Smooth muscle cell (in vitro differentiated cells): ENCODE measurements around the gene TMEM18. TPM values are rescaled to one million over a fixed set of nuclear protein-coding genes. Genes with fewer than 3 reads are reported as not detected.

ENCODE experiments used
- DNase-seq: peaks from one replicate; lab custom pipeline; 2025; ENCODE audit not compliant: unreplicated experiment; lab: John Stamatoyannopoulos, UW
- H2AFZ ChIP-seq: fragments of 200-600 bp; sonication (generic); 2 replicates; pipeline ENCODE4 v1.6.0; 2016; ENCODE audit warnings: antibody characterized with exemption, low read depth, mild to moderate bottlenecking
- H3F3A ChIP-seq: fragments of 200-600 bp; sonication (generic); 2 replicates; pipeline ENCODE4 v1.6.0; 2017; ENCODE audit warnings: antibody characterized with exemption, low read depth
- H3K27ac ChIP-seq: fragments of 200-600 bp; sonication (generic); 2 replicates; pipeline ENCODE4 v1.5.1; 2016; ENCODE audit warnings: low read depth, mild to moderate bottlenecking
- H3K27me3 ChIP-seq: fragments of 200-600 bp; sonication (generic); 2 replicates; pipeline ENCODE4 v1.6.1; 2016; ENCODE audit warnings: low read depth, mild to moderate bottlenecking
- H3K36me3 ChIP-seq: fragments of 200-600 bp; sonication (generic); 2 replicates; pipeline ENCODE4 v1.5.1; 2016; ENCODE audit warnings: low read depth
- H3K4me1 ChIP-seq: fragments of 200-600 bp; sonication (generic); 2 replicates; pipeline ENCODE4 v1.5.1; 2016; ENCODE audit warnings: low read depth
- H3K4me2 ChIP-seq: fragments of 200-600 bp; sonication (generic); 2 replicates; pipeline ENCODE4 v1.6.0; 2016; ENCODE audit warnings: mild to moderate bottlenecking
- H3K4me3 ChIP-seq: fragments of 200-600 bp; sonication (generic); 2 replicates; pipeline ENCODE4 v1.5.1; 2016; ENCODE audit warnings: mild to moderate bottlenecking
- H3K79me2 ChIP-seq: fragments of 200-600 bp; sonication (generic); 2 replicates; pipeline ENCODE4 v1.6.0; 2016; ENCODE audit warnings: low read depth, mild to moderate bottlenecking
- H3K9ac ChIP-seq: fragments of 200-600 bp; sonication (generic); 2 replicates; pipeline ENCODE4 v1.6.0; 2016; ENCODE audit warnings: low read depth
- H3K9me3 ChIP-seq: fragments of 200-600 bp; sonication (generic); replicated peaks from 2 replicates; pipeline ENCODE4 v1.5.1; 2016; ENCODE audit warnings: low read depth
- H4K20me1 ChIP-seq: fragments of 200-600 bp; sonication (generic); 2 replicates; pipeline ENCODE4 v1.6.0; 2016; ENCODE audit warnings: low read depth
- CTCF ChIP-seq: fragments of 200-600 bp; sonication (generic); IDR thresholded peaks from 2 replicates; pipeline ENCODE4 v1.5.1; 2017; ENCODE audit warnings: borderline replicate concordance, mild to moderate bottlenecking, antibody characterized with exemption; ENCODE audit not compliant: insufficient read depth, poor library complexity, severe bottlenecking
- WGBS: methylation state at CpG from one replicate; pipeline ENCODE4 v1.1.7; 2016; ENCODE audit warnings: low lambda C conversion rate; 5-methylcytosine and 5-hydroxymethylcytosine counted together
- polyA plus RNA-seq: library from polyadenylated mRNA; unstranded; fragments of >200 nt; fragmentation: Nextera tagmentation; extraction: Ambion mirVana; gene quantifications from 2 replicates; pipeline ENCODE4 v1.2.1, GENCODE V29; 2016
- total RNA-seq: library from RNA; depleted of rRNA; stranded (reverse); fragments of >200 nt; gene quantifications from 2 replicates; pipeline ENCODE4 v1.2.3, GENCODE V29; 2014

Gene TMEM18
- total and polyA plus RNA-seq, 2 experiments from 2014 or later, result 18.3 to 29.1 TPM

- Histone ChIP-seq H4K20me1 (no peaks in the 10 kb centered on the region), H3K79me2 (no peaks in the 10 kb centered on the region), H3F3A (no peaks in the 10 kb centered on the region), H3K4me2 (no peak overlapping the region), H3K27ac (no peak overlapping the region), H3K9me3 (no peaks in the 10 kb centered on the region), H3K36me3 (no peaks in the 10 kb centered on the region), H3K9ac (no peak overlapping the region), H3K4me1 (no peaks in the 10 kb centered on the region), H2AFZ (no peak overlapping the region), H3K27me3 (no peaks in the 10 kb centered on the region), H3K4me3 (no peak overlapping the region)
- no peak for TF ChIP-seq CTCF
- no peak for DNase-seq
Observed at GRCh38 chr2:682226-682625, 5.0 kb upstream of the TMEM18 start.

- H3K4me1 ChIP-seq, result no peaks in the 10 kb centered on the region
- H3K4me2 ChIP-seq, result no peak overlapping the region
- H3K27me3 ChIP-seq, result no peaks in the 10 kb centered on the region
- H4K20me1 ChIP-seq, result peaks cover under 1% of the 10 kb centered on the region
- no peak for DNase-seq
- no peak for TF ChIP-seq CTCF
- no peaks in the 10 kb centered on the region for H3F3A ChIP-seq
- H2AFZ ChIP-seq, result no peak overlapping the region
- H3K27ac ChIP-seq, result no peak overlapping the region
- no peak overlapping the region for H3K9ac ChIP-seq
- no peaks in the 10 kb centered on the region for H3K79me2 ChIP-seq
- H3K9me3 ChIP-seq, result no peaks in the 10 kb centered on the region
- H3K36me3 ChIP-seq, result no peaks in the 10 kb centered on the region
- no peak overlapping the region for H3K4me3 ChIP-seq
- 87% methylated on average over 11 of the region's 11 CpGs for WGBS
Observed at GRCh38 chr2:681312-681711, 4.1 kb upstream of the TMEM18 start.

DNA sequence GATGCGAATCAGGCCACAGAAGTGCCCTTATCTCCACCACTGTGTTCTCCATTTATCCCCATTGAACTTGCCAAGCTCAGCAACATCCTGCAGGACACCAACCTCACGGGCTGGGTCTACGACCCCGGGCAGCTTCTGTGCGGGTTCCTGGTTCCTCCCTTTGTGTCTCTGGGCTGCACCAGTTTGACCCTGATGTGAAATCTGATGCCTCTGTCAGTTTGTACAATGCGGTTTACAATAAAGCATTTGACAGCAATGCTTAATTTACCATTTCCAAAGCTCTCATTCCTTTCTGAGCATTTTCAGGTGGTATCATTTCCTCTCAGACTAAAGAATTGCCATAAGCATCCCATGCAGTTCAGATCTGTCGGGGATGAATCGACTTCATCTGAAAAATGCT lies 3.3 kb upstream of the TMEM18 start:
- Histone ChIP-seq H3K4me1 (peaks cover 3% of the 10 kb centered on the region), H3K4me3 (no peak overlapping the region), H3F3A (peaks cover 3% of the 10 kb centered on the region), H3K79me2 (peaks cover 2% of the 10 kb centered on the region), H3K27ac (no peak overlapping the region), H3K9ac (no peak overlapping the region), H3K9me3 (no peaks in the 10 kb centered on the region), H4K20me1 (peaks cover 8% of the 10 kb centered on the region), H3K4me2 (no peak overlapping the region), H3K27me3 (no peaks in the 10 kb centered on the region), H3K36me3 (no peaks in the 10 kb centered on the region), H2AFZ (no peak overlapping the region)
- no peak for DNase-seq
- no peak for TF ChIP-seq CTCF
- over 99% methylated on average over 8 of the region's 8 CpGs for WGBS

- no peak overlapping the region for H3K4me3 ChIP-seq
- H3K36me3 ChIP-seq, result no peaks in the 10 kb centered on the region
- H3K4me2 ChIP-seq, result no peak overlapping the region
Observed at GRCh38 chr2:678964-679363, 1.8 kb upstream of the TMEM18 start.

More at GRCh38 chr2:678964-679363, 1.8 kb upstream of the TMEM18 start:
- Histone ChIP-seq H3F3A (peaks cover 3% of the 10 kb centered on the region), H3K27me3 (no peaks in the 10 kb centered on the region), H3K9me3 (no peaks in the 10 kb centered on the region), H3K27ac (no peak overlapping the region), H3K4me1 (peaks cover 4% of the 10 kb centered on the region), H3K9ac (no peak overlapping the region), H2AFZ (no peak overlapping the region), H4K20me1 (peaks cover 23% of the 10 kb centered on the region), H3K79me2 (peaks cover 14% of the 10 kb centered on the region)
- over 99% methylated on average over 9 of the region's 9 CpGs for WGBS
- TF ChIP-seq CTCF, result no peak
- no peak for DNase-seq
